GM13977 (cell line): ENCODE results near the gene NPDC1.

Experiments used
- DNase-seq: peaks from one replicate; pipeline ENCODE4 v3.0.0; 2012; ENCODE audit warnings: low spot score
- in situ Hi-C: fragments of 300-500 bp; cut with MboI; formaldehyde crosslinking; loops from one replicate; pipeline ENCODE4 v1.12.0; 2022; ENCODE audit warnings: low sequenced_read_pairs, low pct_unique_long_range_greater_than_20kb, mixed read lengths, inconsistent platforms; ENCODE audit not compliant: unreplicated experiment
- TF ChIP-seq, protein P1 (sequence below): IDR thresholded peaks from 2 replicates; pipeline ENCODE4 v1.5.1; 2012; ENCODE audit warnings: mild to moderate bottlenecking, control low read depth; ENCODE audit not compliant: insufficient read depth; ENCODE audit errors: extremely low read depth, missing control alignments

The NPDC1 gene

DNA sequence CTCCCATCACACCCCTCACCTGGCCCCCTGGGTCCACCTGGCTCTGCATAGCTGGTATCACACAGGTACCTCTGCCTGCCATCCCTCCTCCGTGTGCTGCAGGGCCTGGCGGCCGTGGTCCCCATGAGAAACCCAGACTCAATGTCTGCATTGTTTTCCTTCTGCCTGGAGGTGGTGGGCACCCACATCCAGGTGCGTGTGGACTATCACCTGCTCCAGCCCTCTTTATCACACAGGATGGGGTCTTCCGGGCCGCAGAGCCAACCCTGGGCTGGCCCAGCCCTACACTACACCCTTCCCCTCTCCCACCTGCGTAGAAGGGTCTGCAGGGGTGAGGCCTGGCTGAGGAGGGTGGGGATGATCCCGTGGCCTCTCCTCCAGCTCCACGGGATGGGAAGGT is 7.1 kb downstream of the NPDC1 start:
- in situ Hi-C loops, result loop anchor here (10.0 kb wide), 1 partner anchor 264 kb away; no protein-coding TSS in a partner anchor
- no peak for DNase-seq
- TF ChIP-seq, protein P1, sequence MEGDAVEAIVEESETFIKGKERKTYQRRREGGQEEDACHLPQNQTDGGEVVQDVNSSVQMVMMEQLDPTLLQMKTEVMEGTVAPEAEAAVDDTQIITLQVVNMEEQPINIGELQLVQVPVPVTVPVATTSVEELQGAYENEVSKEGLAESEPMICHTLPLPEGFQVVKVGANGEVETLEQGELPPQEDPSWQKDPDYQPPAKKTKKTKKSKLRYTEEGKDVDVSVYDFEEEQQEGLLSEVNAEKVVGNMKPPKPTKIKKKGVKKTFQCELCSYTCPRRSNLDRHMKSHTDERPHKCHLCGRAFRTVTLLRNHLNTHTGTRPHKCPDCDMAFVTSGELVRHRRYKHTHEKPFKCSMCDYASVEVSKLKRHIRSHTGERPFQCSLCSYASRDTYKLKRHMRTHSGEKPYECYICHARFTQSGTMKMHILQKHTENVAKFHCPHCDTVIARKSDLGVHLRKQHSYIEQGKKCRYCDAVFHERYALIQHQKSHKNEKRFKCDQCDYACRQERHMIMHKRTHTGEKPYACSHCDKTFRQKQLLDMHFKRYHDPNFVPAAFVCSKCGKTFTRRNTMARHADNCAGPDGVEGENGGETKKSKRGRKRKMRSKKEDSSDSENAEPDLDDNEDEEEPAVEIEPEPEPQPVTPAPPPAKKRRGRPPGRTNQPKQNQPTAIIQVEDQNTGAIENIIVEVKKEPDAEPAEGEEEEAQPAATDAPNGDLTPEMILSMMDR, result no peak

DNA sequence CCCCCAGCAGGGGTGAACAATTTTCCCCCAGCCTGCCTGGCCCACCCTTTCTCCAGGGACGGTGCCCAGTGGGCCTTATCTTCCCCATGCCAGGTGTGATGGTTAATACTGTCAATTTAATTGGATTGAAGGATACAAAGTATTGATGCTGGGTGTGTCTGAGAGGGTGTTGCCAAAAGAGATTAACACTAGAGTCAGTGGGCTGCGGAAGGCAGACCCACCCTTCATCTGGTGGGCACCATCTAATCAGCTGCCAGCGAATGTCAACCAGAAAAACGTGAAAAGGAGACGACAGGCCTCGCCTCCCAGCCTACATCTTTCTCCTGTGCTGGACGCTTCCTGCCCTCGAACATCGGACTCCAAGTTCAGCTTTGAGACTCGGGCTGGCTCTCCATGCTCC is 8.5 kb downstream of the NPDC1 start:
- TF ChIP-seq, protein P1, result no peak
- in situ Hi-C loops, result loop anchor here (10.0 kb wide), 1 partner anchor 263 kb away; no protein-coding TSS in a partner anchor
- DNase-seq, result no peak

DNA sequence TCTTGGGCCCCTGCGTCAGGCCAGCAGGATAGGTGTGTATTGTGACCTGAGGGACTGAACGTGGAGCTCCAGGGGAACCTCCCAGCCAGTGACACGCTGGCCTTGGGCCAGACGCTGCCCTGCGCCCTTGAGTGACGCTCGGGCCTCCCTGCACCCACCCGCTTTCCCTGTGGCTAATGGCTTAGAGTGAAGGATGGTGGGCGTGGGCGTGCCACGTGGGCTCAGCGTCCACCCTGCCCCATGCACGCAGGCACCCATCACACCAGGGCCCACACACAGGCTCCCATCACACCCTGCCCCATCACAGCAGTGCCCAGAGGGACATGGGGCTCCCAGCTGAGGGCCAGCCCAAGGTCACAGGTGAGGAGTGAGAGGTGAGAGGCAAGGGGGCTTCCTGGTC is 8.9 kb downstream of the NPDC1 start:
- in situ Hi-C loops, result loop anchor here (10.0 kb wide), 1 partner anchor 262 kb away; no protein-coding TSS in a partner anchor
- TF ChIP-seq, protein P1, result no peak
- DNase-seq, result no peak

DNA sequence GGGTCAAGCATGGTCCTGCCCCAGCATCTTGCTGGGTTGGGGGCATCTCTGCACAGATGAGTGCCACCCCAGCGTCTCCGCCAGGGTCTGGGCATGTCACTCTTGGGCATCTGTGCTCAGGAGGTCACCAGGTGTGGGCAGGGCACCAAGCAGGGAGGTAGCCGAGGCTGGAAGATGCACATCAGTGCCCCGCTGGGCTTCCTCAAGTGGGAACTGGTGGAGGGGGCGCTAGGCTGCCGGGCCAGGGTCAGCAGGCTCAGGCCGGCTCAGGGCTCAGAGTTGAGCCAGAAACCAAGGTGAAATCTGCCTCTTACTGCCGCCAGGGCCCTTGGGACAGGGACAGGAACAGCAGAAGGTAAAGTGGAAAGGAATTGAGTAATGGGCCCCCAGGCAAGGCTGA is 10.0 kb downstream of the NPDC1 start:
- no peak for DNase-seq
- TF ChIP-seq, protein P1, result no peak
- in situ Hi-C loops, result loop anchor here (10.0 kb wide), 1 partner anchor 261 kb away; no protein-coding TSS in a partner anchor

DNA sequence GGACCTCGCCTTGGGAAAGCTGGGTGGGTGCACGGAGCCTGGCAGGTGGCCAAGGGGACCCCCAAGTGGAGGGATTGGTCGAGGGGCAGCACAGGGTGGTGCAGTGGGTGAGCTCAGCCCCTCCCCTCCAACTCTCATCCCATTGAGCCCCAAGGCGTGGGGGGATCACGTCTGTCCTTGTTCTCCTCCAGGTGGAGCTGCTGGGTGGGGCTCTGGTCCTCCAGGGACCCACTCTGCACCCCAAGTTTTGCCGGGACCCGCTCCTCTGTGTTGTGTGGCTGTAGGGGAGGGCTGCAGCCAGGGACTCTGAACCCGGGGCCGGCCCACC is 10.5 kb downstream of the NPDC1 start:
- DNase-seq, result no peak
- in situ Hi-C loops, result loop anchor here (10.0 kb wide), 1 partner anchor 261 kb away; no protein-coding TSS in a partner anchor

DNA sequence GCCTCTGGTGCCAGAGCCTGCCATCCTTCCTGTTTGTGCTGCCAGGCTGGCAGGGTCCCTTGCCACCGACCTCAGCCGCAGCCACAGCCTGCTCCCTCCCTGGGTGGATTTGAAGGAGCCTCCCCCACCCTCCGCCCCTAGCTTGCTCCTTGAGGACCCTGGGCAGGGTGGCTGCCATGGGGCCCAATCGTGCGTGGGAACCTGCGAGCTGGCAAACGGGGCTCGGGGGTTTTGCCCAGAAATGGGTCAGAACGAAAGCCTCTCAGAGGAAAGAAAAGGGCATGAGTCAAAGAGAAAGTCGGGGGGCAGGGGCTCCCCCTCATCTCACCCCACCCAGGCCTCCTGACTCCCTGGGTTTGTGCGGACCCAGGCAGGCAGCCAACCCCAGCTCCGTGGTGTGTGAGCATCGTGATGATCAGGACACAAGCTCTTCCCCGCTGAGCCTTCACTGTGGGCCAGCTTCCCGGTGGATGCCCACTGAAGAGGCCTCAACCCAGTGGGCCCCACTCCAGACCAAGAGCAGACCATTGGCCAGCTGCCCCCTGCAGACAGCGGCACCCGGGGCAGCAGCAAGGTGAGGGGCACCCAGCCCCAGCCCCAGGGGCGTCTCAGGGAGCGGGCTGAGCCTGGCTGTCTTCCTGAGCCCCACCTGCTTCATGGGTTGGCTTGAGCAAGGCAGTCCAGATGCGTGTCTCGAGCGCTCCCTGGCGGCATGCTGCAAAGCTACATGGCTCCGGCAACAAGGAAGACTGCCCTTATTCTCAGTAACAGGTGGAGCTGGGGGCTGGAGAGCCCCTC is 11.1 kb downstream of the NPDC1 start:
- peak; percentile 95 for DNase-seq
- TF ChIP-seq, protein P1, result peak; percentile 98
- in situ Hi-C loops, result loop anchor here (10.0 kb wide), 1 partner anchor 260 kb away; no protein-coding TSS in a partner anchor

More for the DNA sequence above, 10.5 kb downstream of the NPDC1 start:
- TF ChIP-seq, protein P1, result peak; percentile 1
